Stimulated activated CD8-positive, alpha-beta memory T cell treated with anti-CD3 and anti-CD28 coated beads, Interleukin-12 subunit alpha, Interleukin-12 subunit beta, amount 100 ng/mL, for 4 hours (primary cell): Measurements from ENCODE around the gene TNFRSF1B.

Experiments
- DNase-seq: peaks from one replicate; pipeline ENCODE4 v3.0.0-alpha.2; 2020; ENCODE audit warnings: low read depth

TNFRSF1B gene

GRCh38 chr1:12158357-12159092 is 8.3 kb upstream of the TNFRSF1B start:
- DNase-seq = no peak

GRCh38 chr1:12159816-12160215 is 7.0 kb upstream of the TNFRSF1B start:
- no peak for DNase-seq

DNA sequence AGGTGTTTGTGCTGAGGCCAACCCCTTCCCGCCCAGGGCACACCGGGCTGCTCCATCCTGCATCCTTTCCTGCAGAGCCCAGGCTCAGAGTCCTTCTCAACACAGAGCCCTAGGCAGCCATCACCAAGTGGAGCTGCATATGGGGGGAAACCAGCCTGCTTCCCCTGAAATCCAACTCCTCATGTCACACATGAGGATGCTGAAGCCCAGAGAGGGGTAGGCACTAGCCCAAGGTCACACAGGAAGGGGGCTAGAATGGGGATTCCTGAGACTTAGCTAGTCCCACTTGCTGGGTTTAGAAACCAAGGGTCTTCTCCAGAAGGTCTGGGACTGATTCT is 5.5 kb upstream of the TNFRSF1B start:
- DNase-seq = no peak

DNA sequence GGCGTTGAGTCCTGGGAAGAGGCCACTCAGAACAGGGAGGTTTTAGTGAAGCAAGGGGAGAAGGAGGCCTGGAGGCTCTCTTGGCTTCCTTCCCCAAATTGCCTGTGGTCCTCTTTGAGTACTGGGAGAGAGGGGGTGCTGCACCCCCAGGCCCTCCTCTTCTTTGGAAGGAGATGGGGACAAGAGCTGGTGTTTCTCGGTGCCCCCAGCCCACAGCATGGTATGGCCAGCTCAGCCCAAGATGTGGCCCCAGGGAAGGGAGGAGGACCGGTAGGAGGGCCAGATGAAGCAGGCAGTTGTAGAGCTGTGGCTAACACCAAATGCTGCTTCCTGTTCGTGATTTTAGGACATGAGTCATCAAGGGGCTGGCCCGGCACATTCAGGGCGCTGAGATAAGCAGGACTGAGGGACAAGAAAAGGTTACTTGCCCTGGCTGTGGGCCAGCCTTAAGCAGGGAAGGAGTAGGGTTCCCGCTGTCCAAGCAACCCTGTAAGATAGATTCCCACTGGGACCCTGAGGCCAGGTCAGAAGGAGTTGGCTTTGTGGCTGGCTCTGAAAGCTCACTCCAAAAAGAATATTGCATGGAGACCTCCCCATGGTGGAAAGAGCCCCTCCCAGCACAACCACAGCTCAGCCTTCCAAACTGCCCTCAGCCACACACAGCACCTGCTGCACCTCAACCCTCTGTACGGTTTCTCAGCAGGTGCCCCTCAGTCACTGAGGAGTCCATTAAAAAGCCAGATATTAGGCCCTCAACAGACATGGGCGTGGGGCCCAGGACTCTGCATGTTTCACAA is 4.9 kb upstream of the TNFRSF1B start:
- peak; percentile 66 for DNase-seq

DNA sequence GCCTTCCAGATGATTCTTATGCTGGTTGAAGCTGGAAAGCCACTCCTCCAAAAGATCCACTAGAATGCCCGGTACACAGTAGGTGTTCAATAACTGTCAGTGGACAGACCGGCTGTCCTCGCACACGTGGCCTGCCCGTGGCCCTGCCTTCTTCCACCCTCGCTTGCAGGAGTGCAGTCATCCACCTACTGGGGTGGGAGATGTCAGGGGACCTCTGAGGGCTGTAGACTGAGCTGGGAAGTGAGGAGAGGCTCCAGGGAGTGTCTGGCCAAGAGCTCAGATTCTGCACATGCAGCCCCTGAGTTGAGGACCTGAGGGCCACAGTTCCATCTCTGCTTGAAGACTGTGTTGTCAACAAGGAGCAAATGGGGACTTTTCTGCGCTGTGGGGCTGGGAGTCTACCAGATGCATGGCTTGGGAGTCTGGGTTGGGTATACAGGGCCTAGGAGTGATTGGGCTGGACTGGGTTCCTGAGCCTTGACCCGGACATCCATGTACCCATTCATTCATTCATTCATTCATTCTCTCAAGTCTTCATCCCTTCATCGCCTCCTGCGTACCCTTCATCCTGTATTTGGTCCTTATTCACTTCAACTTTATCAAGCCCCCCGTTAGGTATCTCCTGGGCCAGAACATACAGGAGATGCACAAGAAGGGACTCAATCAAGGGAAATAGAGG is 4.2 kb upstream of the TNFRSF1B start:
- no peak for DNase-seq

DNA sequence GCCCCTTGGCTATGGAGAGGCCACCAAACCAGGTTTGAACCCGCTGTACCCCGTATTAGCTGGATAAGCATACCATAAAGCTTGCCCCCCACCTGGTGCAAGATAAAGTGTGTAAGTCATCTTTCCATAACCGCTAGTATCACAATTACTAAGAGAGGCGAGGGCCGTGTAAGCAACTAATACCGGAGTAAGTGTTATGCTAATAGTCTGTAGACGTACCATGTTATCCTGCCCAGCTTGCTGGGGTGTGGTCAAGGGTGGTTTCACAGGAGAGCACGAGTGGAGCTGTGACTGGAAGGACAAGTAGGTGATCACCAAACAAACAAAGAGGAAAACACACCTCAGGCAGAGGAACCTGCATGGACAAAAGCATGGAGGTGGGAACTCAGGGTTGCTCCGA is 3.6 kb upstream of the TNFRSF1B start:
- DNase-seq = no peak

GRCh38 chr1:12164210-12164609 is 2.6 kb upstream of the TNFRSF1B start:
- DNase-seq = no peak

- DNase-seq = no peak
These were observed 1.4 kb upstream of the TNFRSF1B start for GRCh38 chr1:12165342-12165741.

GRCh38 chr1:12167493-12168429 is 970 bp downstream of the TNFRSF1B start:
- DNase-seq = peak; percentile 36

DNA sequence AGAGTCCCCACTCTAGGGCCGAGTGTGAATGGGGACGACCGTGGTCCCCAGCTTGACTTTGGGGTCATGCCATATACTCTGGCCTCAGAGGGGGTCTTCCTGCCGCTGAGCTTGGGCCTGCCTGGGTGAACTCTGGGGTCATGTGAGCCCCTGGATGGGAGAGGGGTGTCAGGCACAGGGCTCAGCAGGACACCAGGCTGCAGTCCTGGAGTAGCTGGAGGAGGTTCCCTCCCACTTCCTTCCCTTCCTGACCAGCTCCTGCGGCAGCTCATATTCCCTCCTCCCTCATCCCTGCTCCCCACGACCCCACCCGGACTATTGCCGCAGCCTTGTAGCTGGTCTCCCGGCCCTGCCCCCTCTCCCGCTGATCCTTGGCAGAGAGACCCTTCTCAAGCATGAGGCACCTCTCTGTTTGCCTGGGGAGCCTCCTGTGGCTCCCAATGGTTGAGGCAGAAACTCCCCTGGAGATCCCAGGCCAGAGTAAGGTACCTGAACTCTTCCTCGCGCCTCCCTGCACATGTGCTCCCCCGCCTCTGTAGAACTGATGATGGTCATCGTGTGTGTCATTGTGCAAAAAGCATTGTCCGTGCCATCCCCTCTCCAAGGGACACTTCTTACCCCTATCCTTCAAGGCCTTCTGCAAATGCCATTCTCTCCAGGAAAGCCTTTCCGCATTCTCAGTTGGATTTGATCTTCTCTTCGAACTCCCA is 1.8 kb downstream of the TNFRSF1B start:
- DNase-seq = no peak

GRCh38 chr1:12169442-12170135 is 2.8 kb downstream of the TNFRSF1B start:
- DNase-seq = no peak

DNA sequence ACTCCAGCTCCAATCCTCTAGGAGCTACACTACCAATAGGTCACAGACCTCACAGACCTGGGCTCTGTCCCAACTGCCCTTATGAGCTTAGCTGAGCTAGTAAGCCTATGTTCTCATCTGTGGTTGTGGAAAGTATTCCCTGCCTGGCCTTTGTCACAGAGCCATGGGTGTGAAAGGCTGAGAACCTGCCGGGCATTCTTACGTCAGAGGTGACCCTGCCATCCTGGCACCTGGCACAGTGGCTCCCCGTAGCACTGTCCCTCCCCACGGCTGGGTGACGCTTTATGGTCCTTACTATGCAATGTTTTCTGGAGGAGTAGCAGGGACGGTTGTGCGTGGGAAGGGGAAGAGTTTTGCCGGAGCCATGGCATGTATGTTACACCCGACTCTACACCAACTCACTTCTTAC is 3.5 kb downstream of the TNFRSF1B start:
- DNase-seq = no peak

GRCh38 chr1:12171206-12172041 is 4.6 kb downstream of the TNFRSF1B start:
- DNase-seq = no peak

DNA sequence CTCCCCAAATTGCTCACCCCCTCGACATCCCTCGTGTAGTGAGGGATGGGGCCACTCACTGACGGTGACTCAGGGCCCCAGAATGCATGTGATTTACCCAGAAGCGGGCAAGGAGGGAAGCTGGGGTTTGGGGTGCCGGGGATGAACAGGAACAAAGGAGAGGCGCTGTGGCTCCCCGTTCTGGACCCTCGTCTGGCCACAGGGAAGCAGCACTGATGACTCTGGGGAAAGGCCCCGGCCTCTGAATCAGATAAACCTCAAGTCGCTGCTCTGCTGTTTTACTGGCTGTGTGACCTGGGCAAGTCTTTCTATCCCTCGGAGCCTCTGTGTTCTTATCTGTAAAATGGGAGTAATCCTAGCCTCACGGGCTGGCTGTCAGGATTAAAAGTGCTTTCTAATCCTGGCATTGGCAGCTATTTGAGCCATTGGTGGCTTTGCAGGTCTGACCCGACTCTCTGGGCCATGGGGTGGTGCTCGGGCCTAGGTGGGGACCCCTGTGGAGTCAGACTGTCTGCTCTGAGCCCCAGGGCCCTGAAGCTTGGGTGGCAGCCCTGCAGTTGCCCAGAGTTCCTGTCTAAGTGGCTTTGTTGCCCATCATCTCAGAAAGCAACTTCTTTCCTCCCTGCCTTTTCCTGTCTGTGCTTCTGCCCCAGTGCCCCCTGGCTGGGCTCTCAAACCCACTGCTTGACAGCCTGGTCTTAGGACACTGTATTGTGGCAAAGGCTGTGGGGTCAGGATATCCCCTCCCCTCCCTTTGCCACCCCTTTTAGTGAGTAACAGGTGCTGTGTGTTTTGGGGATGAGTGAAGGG is 5.5 kb downstream of the TNFRSF1B start:
- peak; percentile 29 for DNase-seq

DNA sequence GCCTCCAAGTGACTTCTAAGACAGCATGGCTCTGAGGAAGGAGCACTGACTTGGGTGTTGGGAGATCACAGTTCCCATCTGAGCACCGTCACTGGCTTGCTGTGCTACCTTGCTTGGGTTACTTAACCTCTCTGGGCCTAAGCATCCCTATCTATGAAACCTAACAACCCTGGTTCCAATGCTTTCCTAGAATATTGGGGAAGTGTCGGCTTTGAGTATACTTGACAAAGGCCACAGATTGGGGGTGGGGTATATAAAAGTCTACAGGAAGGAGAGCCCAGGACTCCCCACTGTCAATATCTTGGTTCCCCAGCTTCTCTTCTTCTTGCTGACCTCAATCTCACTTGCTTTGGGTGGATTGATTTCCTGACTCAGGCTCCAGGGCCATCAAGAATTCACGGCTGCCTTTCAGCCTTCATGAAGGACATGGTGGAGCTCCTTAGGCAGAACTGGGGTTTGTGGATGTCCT is 6.3 kb downstream of the TNFRSF1B start:
- no peak for DNase-seq

DNA sequence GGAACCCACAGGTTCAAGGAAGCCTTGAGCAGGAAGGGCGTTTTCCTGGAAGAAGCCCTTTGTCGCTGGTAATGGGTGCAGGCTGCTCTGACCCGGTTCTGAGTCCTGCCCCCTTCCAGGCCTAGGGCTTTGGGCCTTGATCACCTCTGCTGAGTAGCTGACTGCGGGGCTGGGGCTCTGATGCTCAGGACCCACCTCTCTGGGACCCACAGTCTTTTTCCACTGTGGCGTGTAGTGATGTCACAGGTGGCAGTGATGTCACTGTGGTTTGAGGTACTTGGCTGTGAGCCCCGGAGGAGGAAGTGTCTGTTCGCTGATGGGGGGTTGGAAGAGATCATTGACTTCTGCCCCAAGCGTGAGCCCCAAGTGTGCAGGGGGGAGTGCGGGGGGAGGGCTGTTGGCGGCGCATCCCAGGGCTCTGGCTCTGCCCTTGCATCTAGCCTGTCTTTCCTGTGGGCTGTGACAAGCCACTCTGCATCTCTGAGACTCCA is 6.9 kb downstream of the TNFRSF1B start:
- DNase-seq = peak; percentile 92

GRCh38 chr1:12174924-12175810 is 8.4 kb downstream of the TNFRSF1B start:
- DNase-seq = no peak
